Fibroblast of mammary gland (primary cell): ENCODE measurements around the gene IL31.

Experiments
- DNase-seq: peaks from one replicate; pipeline ENCODE4 v3.0.0-alpha.2; 2010; ENCODE audit warnings: low read depth
- H3K4me3 ChIP-seq: 2 replicates; pipeline ENCODE4 v1.5.1; 2011; ENCODE audit warnings: low read depth, mild to moderate bottlenecking, low read length, moderate library complexity; ENCODE audit not compliant: control insufficient read depth
- TF ChIP-seq, protein P1 (sequence below): conservative IDR thresholded peaks from 2 replicates; pipeline ENCODE4 v1.5.1; 2011; ENCODE audit warnings: low read depth, low read length, inconsistent platforms; ENCODE audit not compliant: control insufficient read depth, insufficient read depth

IL31 gene

DNA sequence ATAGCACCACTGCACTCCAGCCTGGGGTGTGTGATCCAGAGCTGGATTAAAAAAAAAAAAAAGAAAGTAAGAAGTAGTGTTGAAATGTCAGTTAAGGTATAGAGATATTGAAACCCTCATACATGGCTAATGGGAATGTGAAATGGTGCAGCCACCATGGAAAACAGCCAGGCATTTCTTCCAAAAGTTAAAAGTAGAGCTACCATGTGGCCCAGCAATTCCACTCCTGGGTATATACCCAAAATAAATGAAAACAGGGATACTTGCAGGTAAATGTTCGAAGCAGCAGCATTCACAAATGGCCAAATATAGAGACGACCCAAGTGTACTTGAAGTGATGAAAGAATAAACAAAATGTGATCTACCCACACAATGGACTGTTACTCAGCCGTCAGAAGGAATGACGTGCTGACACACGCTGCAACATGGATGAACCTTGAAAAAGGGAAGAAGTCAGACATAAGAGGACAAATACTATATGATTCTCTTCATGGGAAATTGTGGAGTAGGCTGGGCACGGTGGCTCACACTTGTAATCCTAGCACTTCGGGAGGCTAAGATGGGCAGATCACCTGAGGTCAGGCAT lies 15.2 kb downstream of the IL31 start:
- H3K4me3 ChIP-seq: no peak overlapping the region
- TF ChIP-seq, protein P1, sequence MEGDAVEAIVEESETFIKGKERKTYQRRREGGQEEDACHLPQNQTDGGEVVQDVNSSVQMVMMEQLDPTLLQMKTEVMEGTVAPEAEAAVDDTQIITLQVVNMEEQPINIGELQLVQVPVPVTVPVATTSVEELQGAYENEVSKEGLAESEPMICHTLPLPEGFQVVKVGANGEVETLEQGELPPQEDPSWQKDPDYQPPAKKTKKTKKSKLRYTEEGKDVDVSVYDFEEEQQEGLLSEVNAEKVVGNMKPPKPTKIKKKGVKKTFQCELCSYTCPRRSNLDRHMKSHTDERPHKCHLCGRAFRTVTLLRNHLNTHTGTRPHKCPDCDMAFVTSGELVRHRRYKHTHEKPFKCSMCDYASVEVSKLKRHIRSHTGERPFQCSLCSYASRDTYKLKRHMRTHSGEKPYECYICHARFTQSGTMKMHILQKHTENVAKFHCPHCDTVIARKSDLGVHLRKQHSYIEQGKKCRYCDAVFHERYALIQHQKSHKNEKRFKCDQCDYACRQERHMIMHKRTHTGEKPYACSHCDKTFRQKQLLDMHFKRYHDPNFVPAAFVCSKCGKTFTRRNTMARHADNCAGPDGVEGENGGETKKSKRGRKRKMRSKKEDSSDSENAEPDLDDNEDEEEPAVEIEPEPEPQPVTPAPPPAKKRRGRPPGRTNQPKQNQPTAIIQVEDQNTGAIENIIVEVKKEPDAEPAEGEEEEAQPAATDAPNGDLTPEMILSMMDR: no peak
- no peak for DNase-seq

DNA sequence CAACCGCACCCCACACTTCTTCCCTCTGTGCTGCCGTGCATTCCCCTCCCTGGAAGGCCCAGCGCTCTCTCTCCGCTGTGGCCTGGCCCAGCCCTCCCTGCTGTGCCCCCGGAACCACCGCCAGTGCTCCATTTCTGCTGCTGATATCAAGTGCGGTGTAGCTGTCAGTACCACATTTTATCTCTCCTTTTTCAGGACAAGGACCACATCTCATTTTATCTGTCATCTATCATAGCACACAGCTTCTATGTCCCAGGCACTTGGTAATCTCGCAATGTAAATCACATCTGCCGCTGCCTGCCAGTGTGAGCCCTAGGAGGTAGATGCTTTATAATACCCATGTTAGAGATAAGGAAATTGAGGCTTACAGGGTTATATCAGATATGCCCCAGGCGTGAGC lies 18.3 kb downstream of the IL31 start:
- no peak for DNase-seq
- TF ChIP-seq, protein P1: no peak
- no peak overlapping the region for H3K4me3 ChIP-seq

DNA sequence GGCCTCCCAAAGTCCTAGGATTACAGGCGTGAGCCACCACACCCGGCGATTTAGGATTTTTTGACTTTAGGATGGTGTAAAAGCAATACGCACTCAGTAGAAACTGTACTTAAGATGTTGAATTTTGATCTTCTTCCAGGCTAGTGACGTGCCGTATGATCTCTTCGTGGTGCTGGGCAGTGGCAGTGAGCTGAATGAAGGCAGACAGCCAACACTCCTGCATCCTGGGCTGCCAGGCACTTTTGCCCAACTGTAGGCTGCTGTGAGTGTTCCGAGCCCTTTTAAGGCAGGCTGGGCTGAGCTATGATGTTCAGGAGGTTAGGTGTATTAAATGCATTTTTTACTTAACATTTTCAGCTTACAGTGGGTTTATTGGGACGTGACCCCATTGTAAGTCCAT lies 21.3 kb downstream of the IL31 start:
- H3K4me3 ChIP-seq: no peak overlapping the region
- no peak for DNase-seq
- TF ChIP-seq, protein P1: no peak

DNA sequence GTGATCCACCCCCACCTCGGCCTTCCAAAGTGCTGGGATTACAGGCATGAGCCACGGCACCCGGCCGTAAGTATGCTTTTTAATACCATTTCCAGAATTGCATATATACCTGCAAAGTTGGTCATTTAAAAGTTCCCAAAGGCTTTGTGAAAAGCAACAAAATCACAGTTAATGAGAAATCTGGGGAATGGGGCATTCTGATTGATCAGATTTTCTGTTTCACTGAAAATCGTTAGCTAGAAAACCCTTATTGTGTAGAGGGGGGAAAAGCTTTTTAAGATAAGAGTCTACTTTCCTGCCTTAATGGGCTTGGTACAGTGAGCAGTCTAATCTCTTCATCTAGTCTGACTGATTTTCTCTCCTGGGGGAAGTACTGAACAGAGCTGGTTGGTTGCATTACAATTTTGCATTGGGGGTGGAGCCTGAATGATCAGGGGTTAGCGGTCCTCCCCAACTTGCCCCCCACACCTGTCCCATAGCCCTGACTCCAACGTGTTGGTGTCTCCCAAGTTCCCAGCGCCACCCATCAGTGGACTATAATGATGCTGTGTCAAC lies 23.8 kb downstream of the IL31 start:
- no peak overlapping the region for H3K4me3 ChIP-seq
- DNase-seq: no peak
- TF ChIP-seq, protein P1: no peak

DNA sequence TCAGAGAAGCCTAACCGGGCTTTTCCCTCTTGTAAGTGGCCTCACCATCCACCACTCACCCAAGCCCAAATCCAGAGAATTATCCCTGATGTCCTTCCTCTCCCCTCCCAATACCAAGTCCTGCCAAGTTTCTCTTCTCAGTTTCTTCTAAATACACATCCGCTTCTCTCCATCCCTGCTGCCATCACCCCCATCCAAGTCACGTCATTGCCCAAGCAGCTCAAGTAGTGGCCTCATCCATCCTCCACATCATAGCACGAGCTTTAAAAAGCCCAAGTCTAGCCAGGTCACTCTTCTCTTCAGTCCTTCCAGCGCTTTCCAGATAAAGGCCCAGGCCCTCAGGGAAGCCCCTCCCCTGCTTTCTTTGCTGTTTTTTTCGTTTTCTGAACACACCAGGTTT lies 25.4 kb downstream of the IL31 start:
- TF ChIP-seq, protein P1: no peak
- peak; percentile 60 for DNase-seq
- H3K4me3 ChIP-seq: no peak overlapping the region

DNA sequence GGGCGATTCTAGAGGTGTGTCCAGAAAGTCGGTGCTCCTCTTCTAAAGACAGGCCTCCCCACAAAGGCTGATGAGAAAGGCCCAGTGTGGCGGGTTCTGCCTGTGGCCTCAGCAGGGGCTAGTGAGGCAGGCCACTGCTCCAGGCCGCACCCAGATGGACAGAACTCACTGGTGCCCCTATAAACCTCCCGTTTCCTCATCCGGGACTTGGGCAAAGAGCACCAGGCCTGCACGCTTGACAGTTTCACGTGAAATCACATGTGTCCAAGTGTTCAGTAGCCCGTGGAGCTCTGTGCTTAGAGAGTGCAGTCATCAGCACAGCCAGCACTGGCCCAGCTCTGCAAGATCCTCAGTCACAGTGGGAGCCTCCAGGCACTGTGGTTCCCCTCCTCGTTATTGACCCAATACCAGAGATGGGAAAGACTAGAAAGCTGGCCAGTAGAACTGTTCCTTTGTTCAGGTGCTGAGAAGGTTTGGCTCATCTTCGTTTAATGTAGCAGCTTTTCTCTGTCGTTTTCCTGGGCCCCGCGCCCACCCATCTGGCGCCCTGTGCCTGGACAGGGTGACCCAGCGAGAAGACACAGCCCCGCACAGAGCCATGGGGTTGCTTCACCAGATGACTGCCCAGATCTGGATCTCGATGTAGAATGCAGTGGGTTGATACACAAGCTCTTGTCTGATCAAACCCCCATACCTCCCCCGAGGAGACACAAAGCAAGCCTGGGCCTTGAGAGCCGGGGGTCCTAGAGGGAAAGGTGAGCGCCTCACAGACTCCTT lies 26.3 kb downstream of the IL31 start:
- TF ChIP-seq, protein P1: no peak
- DNase-seq: no peak
- H3K4me3 ChIP-seq: no peak overlapping the region
